Measurements from ENCODE around the gene KEAP1.
"Not testable (repeated sequence)": the region's sequence is repeated elsewhere in the genome, so short reads cannot be mapped to it uniquely, and the experiment has no call there.

KEAP1 gene

GRCh38 chr19:10460714-10461046, 42.5 kb downstream of the KEAP1 start:
- Histone ChIP-seq H3K36me3 (ENCODE audit: insufficient read depth, low read length) (peaks cover 15% of the 10 kb centered on the region), H3K27me3 (ENCODE audit: control insufficient read depth in 1 of 2, insufficient read depth in 2 of 2, low read length in 2 of 2) (no peaks in the 10 kb centered on the region), H3K4me3 (ENCODE audit: low read depth in 1 of 2, low read length in 2 of 2) (peak overlapping the region in 1 of 2 donors; percentile 26), H3K4me1 (ENCODE audit: insufficient read depth, low read length) (peaks cover 5% of the 10 kb centered on the region), H3K9me3 (ENCODE audit: low read length) (no peaks in the 10 kb centered on the region), H3K27ac (ENCODE audit: low read depth, low read length) (no peak overlapping the region), H3K9ac (ENCODE audit: low read length) (no peak overlapping the region)

GRCh38 chr19:10458733-10459132, 44.4 kb downstream of the KEAP1 start:
- H3K27ac ChIP-seq (ENCODE audit: low read depth, low read length); H3K9ac ChIP-seq (ENCODE audit: low read length); H3K4me3 ChIP-seq (ENCODE audit: low read depth in 1 of 2, low read length in 2 of 2); H3K27me3 ChIP-seq (ENCODE audit: control insufficient read depth in 1 of 2, insufficient read depth in 2 of 2, low read length in 2 of 2); H3K4me1 ChIP-seq (ENCODE audit: insufficient read depth, low read length); H3K36me3 ChIP-seq (ENCODE audit: insufficient read depth, low read length); H3K9me3 ChIP-seq (ENCODE audit: low read length): not testable (repeated sequence)

GRCh38 chr19:10454267-10454666, 48.9 kb downstream of the KEAP1 start:
- no peaks in the 10 kb centered on the region for H3K27me3 ChIP-seq (ENCODE audit: control insufficient read depth in 1 of 2, insufficient read depth in 2 of 2, low read length in 2 of 2)
- H3K27ac ChIP-seq (ENCODE audit: low read depth, low read length): no peak overlapping the region
- H3K9me3 ChIP-seq (ENCODE audit: low read length): no peaks in the 10 kb centered on the region
- H3K4me3 ChIP-seq (ENCODE audit: low read depth in 1 of 2, low read length in 2 of 2): no peak overlapping the region
- no peaks in the 10 kb centered on the region for H3K36me3 ChIP-seq (ENCODE audit: insufficient read depth, low read length)
- no peaks in the 10 kb centered on the region for H3K4me1 ChIP-seq (ENCODE audit: insufficient read depth, low read length)
- H3K9ac ChIP-seq (ENCODE audit: low read length): no peak overlapping the region

GRCh38 chr19:10453852-10454251, 49.3 kb downstream of the KEAP1 start:
- no peak overlapping the region for H3K4me3 ChIP-seq (ENCODE audit: low read depth in 1 of 2, low read length in 2 of 2)
- H3K27ac ChIP-seq (ENCODE audit: low read depth, low read length): no peak overlapping the region
- H3K9me3 ChIP-seq (ENCODE audit: low read length): no peaks in the 10 kb centered on the region
- H3K36me3 ChIP-seq (ENCODE audit: insufficient read depth, low read length): peaks cover 4% of the 10 kb centered on the region
- no peaks in the 10 kb centered on the region for H3K27me3 ChIP-seq (ENCODE audit: control insufficient read depth in 1 of 2, insufficient read depth in 2 of 2, low read length in 2 of 2)
- H3K4me1 ChIP-seq (ENCODE audit: insufficient read depth, low read length): no peaks in the 10 kb centered on the region
- H3K9ac ChIP-seq (ENCODE audit: low read length): no peak overlapping the region

GRCh38 chr19:10452726-10453618, 50.2 kb downstream of the KEAP1 start:
- H3K4me3 ChIP-seq (ENCODE audit: low read depth in 1 of 2, low read length in 2 of 2): no peak overlapping the region
- H3K4me1 ChIP-seq (ENCODE audit: insufficient read depth, low read length): no peaks in the 10 kb centered on the region
- no peak overlapping the region for H3K27ac ChIP-seq (ENCODE audit: low read depth, low read length)
- no peak overlapping the region for H3K9ac ChIP-seq (ENCODE audit: low read length)
- peaks cover 11% of the 10 kb centered on the region for H3K36me3 ChIP-seq (ENCODE audit: insufficient read depth, low read length)
- H3K27me3 ChIP-seq (ENCODE audit: control insufficient read depth in 1 of 2, insufficient read depth in 2 of 2, low read length in 2 of 2): no peaks in the 10 kb centered on the region
- H3K9me3 ChIP-seq (ENCODE audit: low read length): no peaks in the 10 kb centered on the region

GRCh38 chr19:10450853-10451609, 52.1 kb downstream of the KEAP1 start:
- Histone ChIP-seq H3K9me3 (ENCODE audit: low read length) (no peaks in the 10 kb centered on the region), H3K4me3 (ENCODE audit: low read depth in 1 of 2, low read length in 2 of 2) (no peak overlapping the region), H3K27me3 (ENCODE audit: control insufficient read depth in 1 of 2, insufficient read depth in 2 of 2, low read length in 2 of 2) (no peaks in the 10 kb centered on the region), H3K27ac (ENCODE audit: low read depth, low read length) (no peak overlapping the region), H3K4me1 (ENCODE audit: insufficient read depth, low read length) (no peaks in the 10 kb centered on the region), H3K36me3 (ENCODE audit: insufficient read depth, low read length) (peaks cover 15% of the 10 kb centered on the region), H3K9ac (ENCODE audit: low read length) (no peak overlapping the region)

GRCh38 chr19:10450191-10450852, 52.8 kb downstream of the KEAP1 start:
- Histone ChIP-seq H3K27me3 (ENCODE audit: control insufficient read depth in 1 of 2, insufficient read depth in 2 of 2, low read length in 2 of 2) (no peaks in the 10 kb centered on the region), H3K4me1 (ENCODE audit: insufficient read depth, low read length) (no peaks in the 10 kb centered on the region), H3K9me3 (ENCODE audit: low read length) (no peaks in the 10 kb centered on the region), H3K9ac (ENCODE audit: low read length) (no peak overlapping the region), H3K4me3 (ENCODE audit: low read depth in 1 of 2, low read length in 2 of 2) (no peak overlapping the region), H3K27ac (ENCODE audit: low read depth, low read length) (no peak overlapping the region), H3K36me3 (ENCODE audit: insufficient read depth, low read length) (peaks cover 15% of the 10 kb centered on the region)

- no peaks in the 10 kb centered on the region for H3K27me3 ChIP-seq (ENCODE audit: control insufficient read depth in 1 of 2, insufficient read depth in 2 of 2, low read length in 2 of 2)
- H3K9me3 ChIP-seq (ENCODE audit: low read length): no peaks in the 10 kb centered on the region
- H3K9ac ChIP-seq (ENCODE audit: low read length): no peak overlapping the region
- peaks cover 15% of the 10 kb centered on the region for H3K36me3 ChIP-seq (ENCODE audit: insufficient read depth, low read length)
- H3K27ac ChIP-seq (ENCODE audit: low read depth, low read length): no peak overlapping the region
- H3K4me3 ChIP-seq (ENCODE audit: low read depth in 1 of 2, low read length in 2 of 2): no peak overlapping the region
- H3K4me1 ChIP-seq (ENCODE audit: insufficient read depth, low read length): no peaks in the 10 kb centered on the region
These were observed 54.1 kb downstream of the KEAP1 start for GRCh38 chr19:10449037-10449436.

- Histone ChIP-seq H3K9ac (ENCODE audit: low read length) (no peak overlapping the region), H3K4me3 (ENCODE audit: low read depth in 1 of 2, low read length in 2 of 2) (no peak overlapping the region), H3K27me3 (ENCODE audit: control insufficient read depth in 1 of 2, insufficient read depth in 2 of 2, low read length in 2 of 2) (no peaks in the 10 kb centered on the region), H3K4me1 (ENCODE audit: insufficient read depth, low read length) (no peaks in the 10 kb centered on the region), H3K9me3 (ENCODE audit: low read length) (no peaks in the 10 kb centered on the region), H3K36me3 (ENCODE audit: insufficient read depth, low read length) (peaks cover 4% of the 10 kb centered on the region), H3K27ac (ENCODE audit: low read depth, low read length) (no peak overlapping the region)
These were observed 60.5 kb downstream of the KEAP1 start for GRCh38 chr19:10442698-10443097.

- Histone ChIP-seq H3K4me1 (ENCODE audit: insufficient read depth, low read length) (no peaks in the 10 kb centered on the region), H3K27me3 (ENCODE audit: control insufficient read depth in 1 of 2, insufficient read depth in 2 of 2, low read length in 2 of 2) (no peaks in the 10 kb centered on the region), H3K4me3 (ENCODE audit: low read depth in 1 of 2, low read length in 2 of 2) (no peak overlapping the region), H3K9me3 (ENCODE audit: low read length) (no peaks in the 10 kb centered on the region), H3K27ac (ENCODE audit: low read depth, low read length) (no peak overlapping the region), H3K9ac (ENCODE audit: low read length) (no peak overlapping the region), H3K36me3 (ENCODE audit: insufficient read depth, low read length) (no peaks in the 10 kb centered on the region)
These were observed 63.6 kb downstream of the KEAP1 start for GRCh38 chr19:10439588-10439987.

Measured in muscle layer of colon (tissue), 2 donors.